ENCODE data around the gene CXCR6.

- TF ChIP-seq CTCF (IDR thresholded peaks at IDR 0.05): no peak
- no peak for TF ChIP-seq POLR2A (IDR thresholded peaks at IDR 0.05)
- TF ChIP-seq EP300 (IDR thresholded peaks at IDR 0.05): no peak
These were observed 28.2 kb upstream of the CXCR6 start for GRCh38 chr3:45915059-45915439.
